Activated T-helper 1 cell treated with anti-CD3 and anti-CD28 coated beads, Interleukin-12 subunit alpha, Interleukin-12 subunit beta, Interleukin-2, Interleukin-4 antibody, amounts not matched to agents 30 ng/mL and 10 ng/mL and 1 ng/mL, durations not matched to agents 14 hours and 24 hours and 36 hours (primary cell): ENCODE measurements around the gene CAPZB. TPM values are rescaled to one million over a fixed set of nuclear protein-coding genes. Genes with fewer than 3 reads are reported as not detected.

Experiments used
- DNase-seq: peaks from one replicate; pipeline ENCODE4 v3.0.0; 2021; ENCODE audit warnings: low spot score
- H3K27ac Mint-ChIP-seq: one replicate; pipeline ENCODE4 v1.8.0; 2021; ENCODE audit warnings: mild to moderate bottlenecking, mixed read lengths
- H3K27me3 Mint-ChIP-seq: one replicate; pipeline ENCODE4 v1.8.0; 2022; ENCODE audit warnings: mild to moderate bottlenecking, moderate library complexity, mixed read lengths; ENCODE audit not compliant: insufficient read depth
- H3K36me3 Mint-ChIP-seq: one replicate; pipeline ENCODE4 v1.8.0; 2021; ENCODE audit warnings: low read depth, mixed read lengths
- H3K4me1 Mint-ChIP-seq: one replicate; pipeline ENCODE4 v1.8.0; 2021; ENCODE audit warnings: low read depth, mixed read lengths
- H3K4me3 Mint-ChIP-seq: one replicate; pipeline ENCODE4 v1.8.0; 2021; ENCODE audit warnings: mild to moderate bottlenecking, moderate library complexity, mixed read lengths
- H3K9me3 Mint-ChIP-seq: one replicate; pipeline ENCODE4 v1.8.0; 2021; ENCODE audit warnings: mixed read lengths
- intact Hi-C: fragments of 100-400 bp; cut with micrococcal nuclease; formaldehyde crosslinking; loops from one replicate; pipeline ENCODE4 v1.15.1; 2024
- total RNA-seq: library from RNA; stranded (reverse); gene quantifications from 2 replicates; pipeline ENCODE4 v1.2.3, GENCODE V29; 2022

CAPZB gene
- total RNA-seq, 1 donor from 2014 or later: 323 TPM

- H3K27ac Mint-ChIP-seq: no peak overlapping the region
- no peak for DNase-seq
- intact Hi-C loops: no loop called here
These were observed 8.2 kb upstream of the CAPZB start for GRCh38 chr1:19493547-19493946.

GRCh38 chr1:19489996-19490395 lies 4.7 kb upstream of the CAPZB start:
- peaks cover 3% of the 10 kb centered on the region for H3K36me3 Mint-ChIP-seq
- no peak for DNase-seq
- H3K9me3 Mint-ChIP-seq: no peaks in the 10 kb centered on the region
- H3K27ac Mint-ChIP-seq: no peak overlapping the region
- no peak overlapping the region for H3K4me3 Mint-ChIP-seq
- H3K27me3 Mint-ChIP-seq: no peaks in the 10 kb centered on the region
- H3K4me1 Mint-ChIP-seq: peaks cover 41% of the 10 kb centered on the region
- intact Hi-C loops: no loop called here

More at GRCh38 chr1:19493547-19493946, 8.2 kb upstream of the CAPZB start:
- H3K9me3 Mint-ChIP-seq: no peaks in the 10 kb centered on the region
- H3K4me1 Mint-ChIP-seq: peaks cover 32% of the 10 kb centered on the region
- H3K27me3 Mint-ChIP-seq: peaks cover 3% of the 10 kb centered on the region
- H3K4me3 Mint-ChIP-seq: no peak overlapping the region
- H3K36me3 Mint-ChIP-seq: peaks cover 3% of the 10 kb centered on the region

- H3K9me3 Mint-ChIP-seq: no peaks in the 10 kb centered on the region
- H3K36me3 Mint-ChIP-seq: peaks cover 14% of the 10 kb centered on the region
- no peak for DNase-seq
- no peaks in the 10 kb centered on the region for H3K27me3 Mint-ChIP-seq
- intact Hi-C loops: no loop called here
- no peak overlapping the region for H3K27ac Mint-ChIP-seq
- no peak overlapping the region for H3K4me3 Mint-ChIP-seq
- peaks cover 52% of the 10 kb centered on the region for H3K4me1 Mint-ChIP-seq
These were observed 2.8 kb upstream of the CAPZB start for GRCh38 chr1:19488136-19488535.

DNA sequence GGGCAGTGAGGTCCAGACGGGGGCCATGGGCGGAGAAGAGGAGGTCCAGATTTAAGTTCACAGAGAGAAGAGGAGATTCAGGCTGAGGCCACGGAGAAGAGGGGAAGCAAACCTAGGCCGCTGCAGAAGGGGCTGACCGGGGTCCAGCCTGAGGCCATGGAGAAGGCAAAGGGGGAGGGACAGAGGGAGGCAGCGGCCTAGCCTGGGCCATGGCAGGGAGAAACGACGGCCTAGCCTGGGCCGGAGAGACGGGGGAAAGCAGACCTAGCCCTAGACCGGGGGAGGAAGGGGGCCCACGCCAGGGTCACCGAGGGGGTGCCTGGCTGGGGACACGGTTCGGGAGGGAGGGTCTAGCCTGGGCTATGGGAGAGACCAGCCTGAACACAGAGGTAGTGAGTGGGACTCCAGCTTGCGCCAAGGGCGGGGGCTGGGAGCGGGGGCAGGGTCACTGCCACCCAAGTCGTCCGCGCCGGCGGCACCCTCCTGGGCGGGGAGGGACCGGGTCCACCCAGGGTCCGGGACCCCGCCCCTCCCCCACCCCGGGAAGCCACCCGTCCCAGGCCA lies 459 bp downstream of the CAPZB start:
- peak overlapping the region; percentile 94 for H3K4me3 Mint-ChIP-seq

DNA sequence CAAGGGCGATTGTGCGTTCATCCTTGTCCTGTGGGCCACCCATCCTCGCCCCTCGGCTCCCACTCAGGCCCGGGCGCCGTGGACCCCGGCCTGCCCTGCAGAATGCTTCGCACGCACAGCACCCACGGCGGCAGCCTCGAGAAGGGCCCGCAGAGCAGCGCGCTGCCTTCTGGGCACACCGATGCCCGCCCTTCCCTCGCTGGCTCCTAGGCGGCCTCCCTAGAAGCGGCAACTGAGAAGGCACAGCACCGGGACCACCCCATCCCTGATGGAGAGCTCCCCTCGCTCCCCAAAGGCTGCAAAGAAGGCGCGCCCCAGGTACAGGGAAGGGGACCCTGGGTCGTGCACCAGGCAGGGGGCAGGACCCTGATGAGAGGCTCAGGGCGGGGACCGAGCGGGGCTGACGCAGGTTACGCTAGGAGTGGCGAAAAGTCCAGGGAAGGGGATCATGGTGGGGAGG lies 971 bp downstream of the CAPZB start:
- Mint-ChIP-seq H3K36me3 (peaks cover 24% of the 10 kb centered on the region), H3K27me3 (no peaks in the 10 kb centered on the region), H3K4me1 (peaks cover 75% of the 10 kb centered on the region), H3K27ac (peak overlapping the region; percentile 84), H3K4me3 (peak overlapping the region; percentile 94), H3K9me3 (no peaks in the 10 kb centered on the region)
- intact Hi-C loops: no loop called here
- DNase-seq: no peak

More for the DNA sequence above, 459 bp downstream of the CAPZB start:
- Mint-ChIP-seq H3K27me3 (no peaks in the 10 kb centered on the region), H3K27ac (peak overlapping the region; percentile 84), H3K4me1 (peaks cover 70% of the 10 kb centered on the region), H3K9me3 (no peaks in the 10 kb centered on the region), H3K36me3 (peaks cover 24% of the 10 kb centered on the region)
- DNase-seq: no peak
- intact Hi-C loops: loop anchor here (1.0 kb wide), 4 partner anchors 8 to 111 kb away; a partner anchor contains a TSS

DNA sequence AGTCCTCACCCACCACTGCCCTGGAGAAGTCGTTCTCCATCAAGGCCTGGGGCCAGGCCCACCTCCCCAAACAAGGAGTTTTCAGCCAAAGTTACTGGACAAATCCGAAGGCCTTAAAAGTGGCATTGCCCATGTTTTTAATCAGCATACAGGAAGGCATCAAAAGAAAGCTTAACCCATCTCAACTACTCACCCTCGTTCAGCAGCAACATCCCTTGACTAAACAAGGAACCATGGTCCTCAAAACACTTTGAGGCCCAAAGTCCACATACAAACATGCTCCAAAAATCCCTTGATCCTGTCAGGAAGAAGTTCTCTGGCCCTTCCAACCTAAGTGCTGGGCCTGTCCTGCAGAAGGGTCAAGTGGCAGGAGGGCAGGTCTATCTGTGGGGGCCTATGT lies 1.6 kb downstream of the CAPZB start:
- no peak for DNase-seq
- Mint-ChIP-seq H3K9me3 (no peaks in the 10 kb centered on the region), H3K27ac (peak overlapping the region; percentile 84), H3K4me1 (peaks cover 80% of the 10 kb centered on the region), H3K27me3 (no peaks in the 10 kb centered on the region), H3K36me3 (peaks cover 22% of the 10 kb centered on the region), H3K4me3 (peak overlapping the region; percentile 94)
- intact Hi-C loops: loop anchor here (1.0 to 2.0 kb wide), 2 partner anchors 15 to 161 kb away; partner anchors contain the start of gene NBL1

DNA sequence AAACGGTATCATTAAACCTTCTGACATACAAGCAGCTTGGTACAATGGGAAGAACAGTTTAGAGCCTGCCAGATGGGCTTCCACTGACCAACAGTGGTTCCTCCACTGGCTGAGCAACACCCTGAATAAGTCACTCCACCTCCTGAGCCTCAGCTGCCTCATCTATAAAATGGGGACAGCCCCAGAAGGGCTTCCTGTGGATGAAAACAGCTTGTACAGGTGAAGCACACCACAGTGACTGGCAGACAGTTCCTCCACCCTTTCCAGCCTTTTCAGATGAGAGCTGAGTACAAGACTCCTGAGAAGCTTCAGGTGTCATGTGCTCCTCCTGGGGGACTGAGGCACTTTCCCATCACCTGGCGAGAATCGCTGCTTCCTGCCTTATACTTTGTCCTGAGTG lies 2.1 kb downstream of the CAPZB start:
- Mint-ChIP-seq H3K4me1 (peaks cover 80% of the 10 kb centered on the region), H3K27ac (peak overlapping the region; percentile 84), H3K27me3 (no peaks in the 10 kb centered on the region), H3K4me3 (peak overlapping the region; percentile 94), H3K9me3 (no peaks in the 10 kb centered on the region), H3K36me3 (peaks cover 23% of the 10 kb centered on the region)
- intact Hi-C loops: loop anchor here (1.0 to 2.0 kb wide), 2 partner anchors 14 to 161 kb away; partner anchors contain the start of gene NBL1
- no peak for DNase-seq

DNA sequence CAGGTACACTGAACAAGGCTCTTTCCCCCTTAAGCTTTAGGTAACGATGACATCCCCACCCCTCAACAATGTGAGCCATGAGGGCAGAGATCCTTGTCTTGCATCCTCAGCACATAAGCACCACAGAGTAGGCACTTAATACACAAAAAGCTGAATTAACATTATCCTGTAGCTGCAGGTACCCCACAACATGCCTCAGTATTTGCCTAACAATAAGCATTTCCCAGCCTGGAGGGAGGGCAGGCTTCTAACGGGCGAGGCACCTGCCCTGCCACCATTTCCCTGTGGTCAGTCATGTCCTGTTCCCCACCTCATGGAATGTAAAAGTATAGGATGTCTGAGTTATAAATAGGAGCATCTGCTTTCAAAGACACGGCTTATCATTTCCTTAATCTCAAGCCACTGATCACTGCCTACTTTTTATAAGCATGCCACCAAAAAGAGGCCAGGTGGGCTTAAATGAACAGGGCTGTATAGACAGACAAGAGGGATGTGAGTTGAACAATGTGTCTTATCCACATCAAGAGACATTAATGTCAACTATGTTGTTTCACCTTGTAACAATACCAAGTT lies 3.4 kb downstream of the CAPZB start:
- Mint-ChIP-seq H3K27me3 (no peaks in the 10 kb centered on the region), H3K4me1 (peaks cover 82% of the 10 kb centered on the region), H3K36me3 (peaks cover 25% of the 10 kb centered on the region), H3K4me3 (peak overlapping the region; percentile 94), H3K9me3 (no peaks in the 10 kb centered on the region), H3K27ac (no peak overlapping the region)
- DNase-seq: no peak
- intact Hi-C loops: loop anchor here (2.0 kb wide), 1 partner anchor 13 kb away; no protein-coding TSS in a partner anchor

DNA sequence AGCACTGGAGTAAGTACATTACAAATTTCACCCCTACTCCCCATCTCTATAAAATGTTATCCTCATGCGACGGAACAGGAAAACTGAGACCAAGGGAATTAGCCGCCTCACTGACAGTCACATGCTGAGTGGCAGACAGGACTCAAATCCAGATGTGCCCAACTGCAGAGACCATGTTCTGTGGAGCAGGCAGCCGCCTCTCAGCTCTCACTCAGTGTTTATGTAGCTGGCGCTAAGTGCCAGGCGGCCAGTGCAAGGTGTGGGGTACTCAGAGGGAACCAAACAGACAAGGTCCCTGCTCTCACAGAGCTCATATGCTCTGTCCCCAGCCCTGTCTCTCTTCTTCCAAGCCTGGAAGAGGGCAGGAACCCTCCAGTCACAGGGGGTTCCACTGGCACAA lies 5.1 kb downstream of the CAPZB start:
- H3K9me3 Mint-ChIP-seq: no peaks in the 10 kb centered on the region
- H3K4me1 Mint-ChIP-seq: peaks cover 88% of the 10 kb centered on the region
- H3K27me3 Mint-ChIP-seq: no peaks in the 10 kb centered on the region
- no peak for DNase-seq
- peaks cover 29% of the 10 kb centered on the region for H3K36me3 Mint-ChIP-seq
- no peak overlapping the region for H3K4me3 Mint-ChIP-seq
- intact Hi-C loops: no loop called here
- H3K27ac Mint-ChIP-seq: no peak overlapping the region

DNA sequence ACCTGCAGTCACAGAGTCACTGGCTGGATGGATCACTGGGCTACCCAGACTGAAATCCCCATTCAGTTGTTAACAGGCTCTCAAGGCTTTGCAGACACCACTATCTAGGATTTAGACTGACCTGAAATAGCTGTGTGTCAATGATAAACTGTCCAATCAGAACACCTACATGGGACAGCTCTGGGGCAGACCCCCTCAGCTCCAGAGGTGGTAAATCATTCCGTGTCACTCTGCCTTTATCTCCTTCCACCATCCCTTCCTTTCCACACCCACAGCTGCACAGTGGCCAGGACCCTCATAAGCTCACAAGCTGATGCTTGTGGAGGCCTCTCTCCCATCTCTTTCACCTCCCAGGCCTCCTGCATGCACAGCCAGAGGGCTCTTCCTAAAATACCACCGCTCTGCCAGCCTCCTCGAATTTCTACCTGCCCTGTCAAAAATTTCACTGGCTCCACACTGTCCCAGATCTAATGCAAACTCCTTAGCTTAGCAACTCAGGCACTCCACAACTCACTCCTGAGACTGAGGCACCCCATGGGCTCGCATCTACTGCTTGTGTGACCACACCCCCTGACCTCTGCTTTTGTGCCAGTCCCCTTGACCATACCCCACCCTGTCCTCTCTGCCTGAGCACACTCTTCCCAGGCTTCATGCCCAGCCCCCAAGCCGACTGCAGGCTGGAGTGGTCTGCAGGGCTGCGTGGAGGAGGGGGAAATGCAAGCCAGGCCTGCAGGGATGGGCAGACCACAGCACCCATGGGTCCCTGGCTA lies 5.8 kb downstream of the CAPZB start:
- H3K4me3 Mint-ChIP-seq: no peak overlapping the region
- H3K36me3 Mint-ChIP-seq: peaks cover 32% of the 10 kb centered on the region
- intact Hi-C loops: no loop called here
- DNase-seq: no peak
- no peaks in the 10 kb centered on the region for H3K27me3 Mint-ChIP-seq
- no peaks in the 10 kb centered on the region for H3K9me3 Mint-ChIP-seq
- peaks cover 96% of the 10 kb centered on the region for H3K4me1 Mint-ChIP-seq
- peak overlapping the region; percentile 91 for H3K27ac Mint-ChIP-seq

DNA sequence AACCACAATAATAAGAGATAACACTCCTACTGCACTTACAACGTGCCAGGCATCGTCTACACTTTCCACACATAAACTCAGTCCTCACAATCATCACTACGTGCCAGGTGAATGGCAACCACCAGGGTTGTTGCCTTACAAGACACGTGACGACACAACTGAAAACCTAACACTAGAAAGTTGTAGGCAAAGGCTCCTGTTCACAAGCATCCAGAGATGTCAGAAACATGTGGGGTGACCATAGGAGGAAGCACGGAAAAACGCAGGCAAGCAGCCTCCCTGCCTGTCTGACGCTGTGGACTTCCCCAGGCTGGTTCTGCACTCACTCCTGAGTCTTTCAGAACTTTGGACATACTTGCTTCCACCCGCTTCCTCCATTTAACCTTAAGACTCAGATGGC lies 7.0 kb downstream of the CAPZB start:
- H3K27me3 Mint-ChIP-seq: no peaks in the 10 kb centered on the region
- no peaks in the 10 kb centered on the region for H3K9me3 Mint-ChIP-seq
- peak overlapping the region; percentile 91 for H3K27ac Mint-ChIP-seq
- H3K36me3 Mint-ChIP-seq: peaks cover 27% of the 10 kb centered on the region
- DNase-seq: no peak
- H3K4me3 Mint-ChIP-seq: peak overlapping the region; percentile 75
- intact Hi-C loops: no loop called here
- peaks cover 96% of the 10 kb centered on the region for H3K4me1 Mint-ChIP-seq

DNA sequence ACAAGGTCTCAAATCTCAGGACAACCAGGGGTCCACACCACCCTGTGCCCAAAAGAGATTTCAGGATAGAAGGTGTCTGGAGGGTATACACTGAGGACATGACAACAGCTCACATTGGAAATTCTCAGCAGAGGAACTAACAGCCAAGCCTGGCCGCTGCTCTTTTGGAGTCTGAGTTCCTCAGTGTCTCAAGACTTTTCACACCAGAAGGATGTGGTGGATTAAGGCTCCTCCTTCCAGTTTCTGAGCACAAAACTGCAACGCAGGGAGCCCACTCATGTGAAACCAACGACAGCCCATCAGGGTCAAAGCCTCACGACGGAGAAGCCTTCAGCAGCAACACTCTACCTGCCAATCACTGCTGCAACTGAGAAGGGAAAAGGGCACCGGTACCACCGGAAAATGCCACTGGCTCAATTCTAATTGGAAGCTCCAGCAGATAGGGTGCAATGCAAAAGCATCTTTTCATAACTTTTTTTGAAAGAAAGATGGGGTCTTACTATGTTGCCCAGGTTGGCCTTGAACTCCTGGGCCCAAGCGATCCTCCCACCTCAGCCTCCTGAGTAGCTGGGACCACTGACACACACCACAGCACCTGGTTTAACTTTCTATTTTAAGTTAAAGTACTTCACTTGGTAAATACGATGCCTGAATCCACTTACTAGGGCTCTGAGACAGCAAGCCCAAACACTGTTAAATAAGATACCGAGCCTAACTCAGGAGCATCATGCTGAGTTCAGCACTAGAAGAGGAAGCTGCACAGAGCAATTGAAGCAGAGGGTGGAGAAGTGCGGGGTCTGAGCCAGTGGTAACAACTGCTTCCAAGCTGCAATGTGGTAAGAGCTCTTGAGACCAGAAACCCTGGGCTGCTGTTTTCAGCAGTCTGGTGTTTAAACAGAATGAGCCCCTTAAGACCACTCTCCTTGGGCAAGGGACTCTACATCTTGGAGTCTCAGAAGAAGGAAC lies 7.8 kb downstream of the CAPZB start:
- no peak for DNase-seq
- Mint-ChIP-seq H3K4me3 (peak overlapping the region; percentile 75), H3K36me3 (peaks cover 20% of the 10 kb centered on the region), H3K4me1 (peaks cover 94% of the 10 kb centered on the region), H3K9me3 (no peaks in the 10 kb centered on the region), H3K27ac (peak overlapping the region; percentile 91), H3K27me3 (no peaks in the 10 kb centered on the region)
- intact Hi-C loops: loop anchor here (1.0 kb wide), 4 partner anchors 8 to 29 kb away; partner anchors contain the start of gene CAPZB
